Embryonic facial prominence (tissue), 1 donor: ENCODE measurements around the gene NRG2.

ENCODE experiments used
- DNase-seq: peaks from one replicate; pipeline ENCODE4 v3.0.0-alpha.2; 2016; ENCODE audit errors: extremely low spot score

The NRG2 gene

DNA sequence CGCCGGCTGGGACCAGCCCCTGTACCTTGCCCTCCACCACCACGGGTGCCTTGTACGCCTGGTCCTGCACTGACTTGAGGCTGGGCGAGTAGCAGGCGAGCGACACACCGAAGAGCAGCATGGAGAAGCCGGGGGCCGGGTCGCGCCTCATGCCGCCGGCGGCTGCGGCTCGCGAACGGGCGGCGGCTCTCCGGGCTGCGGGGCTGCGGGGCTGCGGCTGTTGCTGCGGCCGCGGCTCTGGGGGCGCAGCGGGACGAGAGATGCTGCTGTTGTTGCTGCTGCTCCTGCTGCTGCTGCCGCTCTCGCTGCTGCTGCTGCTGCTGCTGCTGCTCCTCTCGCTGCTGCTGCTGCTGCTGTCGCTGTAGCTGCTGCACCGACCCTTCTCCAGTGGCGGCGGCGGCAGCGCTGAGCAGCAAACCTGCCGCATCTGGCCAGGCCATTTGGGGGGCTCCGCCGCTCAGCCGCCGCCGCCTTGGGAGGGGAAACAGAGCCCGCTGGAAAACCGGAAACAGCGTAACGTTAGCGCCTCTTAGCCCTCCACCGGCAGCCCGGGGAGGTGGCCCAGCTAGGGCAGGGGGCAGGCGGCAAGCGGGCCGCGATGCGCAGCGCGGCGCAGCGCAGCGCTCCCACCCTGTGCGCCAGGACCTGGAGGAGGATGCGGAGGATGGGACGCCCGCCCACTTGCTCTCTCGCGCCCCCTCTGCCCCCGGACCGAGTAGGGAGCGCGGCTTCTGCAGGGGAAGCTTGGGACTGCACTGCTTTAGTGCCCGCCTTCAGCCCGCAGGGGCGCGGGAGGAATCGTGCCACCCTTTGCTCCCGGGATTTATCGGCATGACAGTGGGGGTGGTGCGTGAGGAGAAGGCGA, at the start of gene NRG2:
Gene NRG2, minus strand, starts transcription at position 657 of the 865 bp plus-strand sequence.
- no peak for DNase-seq

DNA sequence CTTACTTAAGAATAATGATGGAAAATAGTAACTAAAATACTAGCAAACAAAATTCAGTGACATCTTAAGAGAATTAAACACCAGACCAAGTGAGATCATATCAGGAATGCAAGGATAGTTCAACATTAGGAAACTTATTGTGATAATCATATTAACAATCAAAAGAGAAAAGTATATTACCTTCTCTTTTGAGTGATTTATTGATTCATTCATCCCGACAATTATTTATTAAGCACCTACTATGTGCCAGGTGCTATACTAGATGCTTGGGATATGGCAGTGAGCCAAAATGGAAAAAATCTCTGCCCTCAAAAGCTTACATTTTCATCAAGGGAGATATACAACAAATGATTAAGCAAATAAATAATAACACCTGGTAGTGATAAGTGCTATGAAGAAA, 47.2 kb upstream of the NRG2 start:
- DNase-seq, result no peak

GRCh38 chr5:140084541-140084940, 41.4 kb upstream of the NRG2 start:
- DNase-seq, result no peak

DNA sequence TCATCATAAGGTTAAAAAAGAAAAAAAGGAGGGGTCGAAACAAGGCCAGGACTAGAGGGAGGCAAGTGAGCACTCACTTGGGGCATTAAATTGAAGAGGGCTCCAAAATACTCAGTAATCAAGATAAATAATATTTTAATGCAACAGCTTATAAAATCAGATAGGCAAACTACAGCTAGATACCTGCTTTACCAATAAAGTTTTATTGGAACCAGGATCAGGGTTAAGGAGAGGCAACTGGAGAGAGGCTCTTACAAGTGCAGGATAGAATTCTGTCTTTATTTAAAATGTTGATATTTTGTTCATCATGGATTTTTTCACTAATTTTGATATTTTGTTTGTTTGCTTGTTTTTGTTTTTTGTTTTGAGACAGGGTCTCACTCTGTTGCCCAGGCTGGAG, 40.6 kb upstream of the NRG2 start:
- no peak for DNase-seq

DNA sequence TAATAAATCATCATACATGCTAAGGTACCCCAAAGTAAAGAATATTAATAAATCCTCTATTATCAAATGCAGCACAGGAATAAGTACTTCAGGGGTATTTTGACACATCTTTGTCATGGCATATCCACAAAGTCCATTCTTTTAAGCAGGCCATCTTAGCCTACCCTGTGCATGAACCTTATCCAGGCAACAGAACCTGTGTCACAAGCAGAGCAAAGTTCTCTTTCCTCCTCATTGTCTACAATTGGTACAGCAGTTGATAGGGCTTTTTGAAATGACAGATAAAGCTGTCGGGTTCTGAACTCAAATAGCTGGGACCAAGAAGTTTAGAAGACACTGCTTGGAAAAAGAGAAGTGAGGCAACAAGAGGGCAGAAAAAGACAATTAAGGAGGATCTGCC, 40.0 kb upstream of the NRG2 start:
- no peak for DNase-seq

- DNase-seq, result no peak
Measured at GRCh38 chr5:140076788-140077187, 33.7 kb upstream of the NRG2 start.

- no peak for DNase-seq
Measured at GRCh38 chr5:140076142-140076541, 33.0 kb upstream of the NRG2 start.

DNA sequence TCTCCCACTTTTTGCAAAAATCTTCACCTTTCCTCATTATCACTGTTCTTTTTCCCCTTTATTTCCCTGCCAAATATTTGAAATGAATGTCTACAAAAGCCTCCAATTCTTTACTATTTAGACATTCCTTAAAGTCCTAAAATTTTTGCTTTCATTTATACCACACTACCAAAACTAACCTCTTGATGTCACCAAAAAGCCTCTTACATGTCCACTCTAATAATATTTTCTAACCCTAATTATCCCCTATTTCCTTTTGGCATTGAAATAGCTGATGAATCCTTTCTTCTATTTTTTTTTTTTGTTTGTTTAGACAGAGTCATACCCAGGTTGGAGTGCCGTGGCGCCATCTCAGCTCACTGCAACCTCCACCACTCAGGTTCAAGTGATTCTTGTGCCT, 32.3 kb upstream of the NRG2 start:
- no peak for DNase-seq

DNA sequence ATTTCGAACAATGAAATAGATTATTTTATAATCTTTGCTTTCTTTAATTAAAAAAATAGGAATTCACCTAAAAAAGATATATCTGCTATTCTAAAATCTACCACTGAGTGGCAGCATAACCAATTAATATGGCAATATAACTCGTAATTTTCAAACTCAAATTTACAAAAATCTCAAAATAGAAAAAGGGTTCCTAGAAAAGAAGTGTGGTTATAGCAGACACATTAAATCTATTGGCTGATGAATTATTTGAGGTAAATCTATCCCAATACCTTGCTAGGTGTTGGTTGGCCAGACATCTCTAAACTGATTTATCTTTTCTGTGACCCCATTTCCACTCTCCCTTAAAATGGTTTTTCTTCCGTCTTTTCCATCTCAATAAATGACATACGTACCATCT, 30.2 kb upstream of the NRG2 start:
- no peak for DNase-seq

GRCh38 chr5:140072812-140073211, 29.7 kb upstream of the NRG2 start:
- DNase-seq, result no peak

GRCh38 chr5:140060816-140061215, 17.7 kb upstream of the NRG2 start:
- DNase-seq, result no peak

- no peak for DNase-seq
Measured at GRCh38 chr5:140058212-140058932, 15.3 kb upstream of the NRG2 start.

- no peak for DNase-seq
Measured at GRCh38 chr5:140056880-140057279, 13.8 kb upstream of the NRG2 start.

DNA sequence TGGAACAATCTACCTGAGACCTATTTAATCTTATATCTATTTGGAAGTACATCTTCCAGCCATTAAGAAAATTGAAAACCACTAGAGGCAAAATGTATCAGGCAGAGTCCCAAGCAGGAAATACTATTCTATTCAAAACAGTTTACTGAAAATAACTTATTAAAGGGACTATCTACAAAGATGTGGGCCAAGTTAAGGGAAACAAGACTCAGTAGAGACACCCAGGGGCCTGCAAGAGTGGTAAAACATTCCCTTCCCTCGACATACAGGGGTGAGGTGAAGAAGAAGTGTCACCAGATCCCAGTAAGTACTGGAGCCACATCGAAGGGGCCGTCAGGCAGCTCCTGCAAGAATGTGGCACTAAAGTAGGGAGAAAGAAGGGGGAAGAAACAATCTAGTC, 12.1 kb upstream of the NRG2 start:
- DNase-seq, result no peak

DNA sequence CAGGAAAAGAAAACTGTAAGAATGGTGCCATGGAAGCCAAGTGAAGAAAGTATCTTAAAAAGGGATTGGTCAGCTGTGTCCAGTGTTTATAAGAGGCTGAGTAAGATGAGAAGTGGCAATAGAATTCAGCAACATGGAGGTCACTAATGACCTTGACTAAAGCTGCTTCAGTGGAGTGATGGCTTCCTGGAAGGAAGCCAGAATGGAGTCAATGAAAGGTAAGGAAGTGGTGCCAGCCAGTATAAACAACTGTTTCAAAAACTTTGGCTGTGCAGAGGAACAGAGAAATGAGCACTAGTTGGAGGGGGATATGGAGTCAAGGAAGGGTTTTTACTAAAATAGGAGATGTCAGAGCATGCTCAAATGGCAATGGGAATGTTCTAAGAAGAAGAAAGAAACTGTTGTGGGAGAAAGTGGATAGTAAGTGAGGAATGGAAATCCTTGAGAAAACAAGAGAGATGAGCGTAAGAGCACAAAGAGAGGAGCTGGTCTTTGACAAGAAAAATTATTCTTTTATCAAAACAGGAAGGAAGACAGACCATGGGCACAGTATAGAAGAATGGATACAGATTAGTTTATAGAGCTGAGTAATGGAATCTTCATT, 11.1 kb upstream of the NRG2 start:
- DNase-seq, result no peak

DNA sequence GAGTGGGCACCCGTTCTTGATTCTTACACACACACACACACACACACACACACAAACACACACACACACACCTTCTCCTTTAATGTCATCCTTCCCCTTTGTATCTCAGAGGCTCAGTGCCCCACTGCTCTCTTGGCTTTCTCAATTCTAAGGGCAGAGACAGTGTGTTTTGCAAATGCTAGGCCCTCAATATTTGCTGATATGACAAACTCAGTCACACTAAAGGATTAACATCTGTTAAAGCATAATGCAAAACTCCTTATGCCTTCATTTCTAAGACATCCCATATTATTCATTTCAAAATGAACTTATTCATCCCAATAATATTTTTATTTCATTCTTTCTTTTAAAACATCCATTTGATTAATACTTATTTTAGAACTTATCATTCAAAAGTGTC, 8.9 kb upstream of the NRG2 start:
- no peak for DNase-seq

DNA sequence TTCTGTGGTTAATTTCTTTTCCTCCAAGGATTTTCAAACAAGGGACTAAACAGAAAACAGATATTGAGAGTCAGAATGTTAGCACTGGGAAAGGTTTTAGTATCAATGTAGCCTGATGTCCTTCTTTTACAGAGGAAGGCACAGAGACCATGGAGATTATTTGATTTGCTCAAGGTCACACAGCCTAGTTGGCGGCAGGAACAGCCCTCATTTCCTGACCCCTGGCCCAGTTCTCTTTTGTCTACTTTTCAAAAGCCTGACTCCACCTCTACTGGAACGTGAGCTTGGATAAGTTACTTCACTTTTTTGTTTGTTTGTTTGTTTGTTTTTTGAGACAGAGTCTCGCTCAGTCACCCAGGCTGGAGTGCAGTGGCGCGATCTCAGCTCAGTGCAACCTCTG, 6.6 kb upstream of the NRG2 start:
- no peak for DNase-seq

GRCh38 chr5:140049205-140049604, 6.1 kb upstream of the NRG2 start:
- no peak for DNase-seq

- DNase-seq, result no peak
Measured at GRCh38 chr5:140044041-140044440, 942 bp upstream of the NRG2 start.

GRCh38 chr5:140043508-140043872, 391 bp upstream of the NRG2 start:
- no peak for DNase-seq

DNA sequence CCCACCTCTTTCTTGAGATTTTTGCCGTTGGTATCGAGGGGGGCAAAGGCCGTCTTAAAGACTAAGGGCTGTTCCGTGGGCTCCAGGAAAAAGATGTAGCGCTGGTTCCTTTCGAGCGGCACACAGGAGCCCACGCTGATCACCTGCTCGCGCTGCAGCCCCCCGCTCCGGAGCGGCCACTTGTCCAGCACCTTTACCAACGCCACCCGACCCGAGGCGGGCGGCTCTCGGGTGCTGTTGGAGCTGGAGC, 781 bp downstream of the NRG2 start:
- no peak for DNase-seq

- DNase-seq, result no peak
Measured at GRCh38 chr5:140041492-140042392, 1.4 kb downstream of the NRG2 start.
